KMS-11 (cell line): ENCODE data around the gene NINL.

Source experiments
- H2AFZ ChIP-seq: fragments of 200-600 bp; sonication (generic); 2 replicates; pipeline ENCODE4 v1.6.1; 2016; ENCODE audit warnings: antibody characterized with exemption, mixed run types, low read depth
- H3K27ac ChIP-seq: fragments of 200-600 bp; sonication (generic); 2 replicates; pipeline ENCODE4 v1.6.1; 2016; ENCODE audit warnings: mild to moderate bottlenecking, mixed run types
- H3K27me3 ChIP-seq: fragments of 200-600 bp; sonication (generic); 2 replicates; pipeline ENCODE4 v1.6.1; 2017; ENCODE audit warnings: mild to moderate bottlenecking, low read depth, mixed run types, moderate library complexity; ENCODE audit not compliant: insufficient read depth
- H3K36me3 ChIP-seq: fragments of 200-600 bp; sonication (generic); 2 replicates; pipeline ENCODE4 v1.6.1; 2017; ENCODE audit warnings: mild to moderate bottlenecking, mixed run types; ENCODE audit not compliant: insufficient read depth
- H3K4me1 ChIP-seq: fragments of 200-600 bp; sonication (generic); 2 replicates; pipeline ENCODE4 v1.6.1; 2016; ENCODE audit warnings: mild to moderate bottlenecking, low read depth, mixed run types; ENCODE audit not compliant: poor library complexity, severe bottlenecking
- H3K4me2 ChIP-seq: fragments of 200-600 bp; sonication (generic); 2 replicates; pipeline ENCODE4 v1.7.0; 2016; ENCODE audit warnings: mild to moderate bottlenecking, mixed run types
- H3K4me3 ChIP-seq: fragments of 200-600 bp; sonication (generic); IDR thresholded peaks from 2 replicates; pipeline ENCODE4 v1.6.1; 2017; ENCODE audit warnings: low read depth, low read length, mixed read lengths; ENCODE audit not compliant: insufficient read depth
- H3K79me2 ChIP-seq: fragments of 200-600 bp; sonication (generic); 2 replicates; pipeline ENCODE4 v1.6.1; 2016; ENCODE audit warnings: low read depth, mixed run types; ENCODE audit not compliant: insufficient read depth
- H3K9ac ChIP-seq: fragments of 200-600 bp; sonication (generic); 2 replicates; pipeline ENCODE4 v1.6.1; 2016; ENCODE audit warnings: mild to moderate bottlenecking, mixed run types
- H4K20me1 ChIP-seq: fragments of 200-600 bp; sonication (generic); 2 replicates; pipeline ENCODE4 v1.6.1; 2016; ENCODE audit warnings: mild to moderate bottlenecking, mixed run types; ENCODE audit not compliant: insufficient read depth
- TF ChIP-seq, protein P1 (sequence below): fragments of 200-600 bp; sonication (generic); conservative IDR thresholded peaks from 2 replicates; pipeline ENCODE4 v1.6.1; 2017; ENCODE audit warnings: low read depth, mild to moderate bottlenecking, antibody characterized with exemption, low read length, moderate library complexity, mixed read lengths

The NINL gene

GRCh38 chr20:25480156-25480555, 105.2 kb downstream of the NINL start:
- Histone ChIP-seq H3K27ac (no peak overlapping the region), H3K36me3 (no peaks in the 10 kb centered on the region), H3K4me2 (no peak overlapping the region), H2AFZ (no peak overlapping the region), H3K4me1 (no peaks in the 10 kb centered on the region), H3K9ac (no peak overlapping the region), H4K20me1 (no peaks in the 10 kb centered on the region), H3K27me3 (no peaks in the 10 kb centered on the region; the same call in 1 of the 2 replicates), H3K79me2 (no peaks in the 10 kb centered on the region), H3K4me3 (no peak overlapping the region)
- TF ChIP-seq, protein P1, sequence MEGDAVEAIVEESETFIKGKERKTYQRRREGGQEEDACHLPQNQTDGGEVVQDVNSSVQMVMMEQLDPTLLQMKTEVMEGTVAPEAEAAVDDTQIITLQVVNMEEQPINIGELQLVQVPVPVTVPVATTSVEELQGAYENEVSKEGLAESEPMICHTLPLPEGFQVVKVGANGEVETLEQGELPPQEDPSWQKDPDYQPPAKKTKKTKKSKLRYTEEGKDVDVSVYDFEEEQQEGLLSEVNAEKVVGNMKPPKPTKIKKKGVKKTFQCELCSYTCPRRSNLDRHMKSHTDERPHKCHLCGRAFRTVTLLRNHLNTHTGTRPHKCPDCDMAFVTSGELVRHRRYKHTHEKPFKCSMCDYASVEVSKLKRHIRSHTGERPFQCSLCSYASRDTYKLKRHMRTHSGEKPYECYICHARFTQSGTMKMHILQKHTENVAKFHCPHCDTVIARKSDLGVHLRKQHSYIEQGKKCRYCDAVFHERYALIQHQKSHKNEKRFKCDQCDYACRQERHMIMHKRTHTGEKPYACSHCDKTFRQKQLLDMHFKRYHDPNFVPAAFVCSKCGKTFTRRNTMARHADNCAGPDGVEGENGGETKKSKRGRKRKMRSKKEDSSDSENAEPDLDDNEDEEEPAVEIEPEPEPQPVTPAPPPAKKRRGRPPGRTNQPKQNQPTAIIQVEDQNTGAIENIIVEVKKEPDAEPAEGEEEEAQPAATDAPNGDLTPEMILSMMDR: no peak

DNA sequence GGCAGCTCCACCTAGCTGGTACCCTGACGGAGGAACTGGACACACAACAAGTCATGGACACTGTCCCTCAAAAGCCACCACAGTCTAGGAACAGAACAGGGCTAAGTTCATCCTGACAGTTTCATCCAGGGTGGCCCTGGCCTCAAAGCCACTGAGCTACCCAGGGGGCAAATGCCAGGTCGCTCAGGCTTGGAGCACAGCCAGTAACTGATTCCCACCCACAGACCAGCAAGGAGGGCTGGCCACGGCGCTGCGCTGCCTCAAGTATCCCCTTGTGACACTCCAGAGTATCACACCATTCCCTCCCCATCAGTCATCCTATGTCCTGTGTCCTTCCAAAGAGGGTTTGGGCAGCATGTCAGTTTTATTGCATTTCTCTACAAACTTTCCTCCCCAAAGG, 105.7 kb downstream of the NINL start:
- no peaks in the 10 kb centered on the region; the same call in 1 of the 2 replicates for H3K27me3 ChIP-seq
- H3K36me3 ChIP-seq: no peaks in the 10 kb centered on the region
- no peaks in the 10 kb centered on the region for H3K79me2 ChIP-seq
- H3K27ac ChIP-seq: no peak overlapping the region
- TF ChIP-seq, protein P1: no peak
- no peaks in the 10 kb centered on the region for H3K4me1 ChIP-seq
- H3K9ac ChIP-seq: no peak overlapping the region
- H4K20me1 ChIP-seq: no peaks in the 10 kb centered on the region
- H2AFZ ChIP-seq: no peak overlapping the region
- H3K4me3 ChIP-seq: no peak overlapping the region
- H3K4me2 ChIP-seq: no peak overlapping the region

DNA sequence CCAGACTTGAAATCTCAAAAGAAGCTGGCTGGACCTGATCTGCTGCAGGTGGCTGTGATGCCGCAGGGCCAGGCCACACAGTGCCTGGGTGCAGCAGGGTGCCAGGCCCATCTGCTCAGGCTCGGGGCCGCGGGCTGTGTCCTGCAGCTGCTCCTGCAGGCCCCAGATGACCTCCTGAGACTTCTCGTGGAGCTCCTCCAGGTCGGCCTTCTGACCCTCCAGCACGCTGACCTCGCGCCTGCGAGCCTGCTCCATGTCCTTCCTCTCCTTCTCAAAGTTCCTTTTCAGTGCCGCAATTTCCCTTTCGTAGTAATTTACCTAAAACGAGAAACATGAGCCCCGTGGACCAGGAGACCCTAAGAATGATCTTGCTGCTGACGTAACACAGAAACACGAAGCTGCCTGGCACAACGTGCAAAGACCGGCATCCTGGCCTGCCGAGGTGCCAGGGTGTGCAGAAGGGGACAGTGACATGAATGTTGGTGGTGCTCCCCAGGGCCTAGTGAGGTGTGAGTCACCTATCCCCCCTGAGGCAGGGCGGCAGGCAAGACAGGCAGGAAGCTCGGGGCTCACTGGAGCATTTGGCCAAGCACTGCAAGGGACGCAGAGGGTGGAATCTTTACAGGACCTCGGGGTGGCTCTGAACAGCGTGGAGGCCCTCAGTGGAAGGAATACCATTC, 106.3 kb downstream of the NINL start:
- Histone ChIP-seq H4K20me1 (no peaks in the 10 kb centered on the region), H3K4me2 (no peak overlapping the region), H3K27me3 (no peaks in the 10 kb centered on the region; the same call in 1 of the 2 replicates), H3K27ac (no peak overlapping the region), H3K4me3 (no peak overlapping the region), H2AFZ (no peak overlapping the region), H3K4me1 (no peaks in the 10 kb centered on the region), H3K36me3 (no peaks in the 10 kb centered on the region), H3K79me2 (no peaks in the 10 kb centered on the region), H3K9ac (no peak overlapping the region)
- TF ChIP-seq, protein P1: no peak

GRCh38 chr20:25477014-25477882, 108.1 kb downstream of the NINL start:
- Histone ChIP-seq H4K20me1 (no peaks in the 10 kb centered on the region), H3K4me3 (no peak overlapping the region), H3K27me3 (no peaks in the 10 kb centered on the region; the same call in 1 of the 2 replicates), H3K9ac (no peak overlapping the region), H3K36me3 (no peaks in the 10 kb centered on the region), H3K4me1 (no peaks in the 10 kb centered on the region), H3K4me2 (no peak overlapping the region), H2AFZ (no peak overlapping the region), H3K27ac (no peak overlapping the region), H3K79me2 (no peaks in the 10 kb centered on the region)
- TF ChIP-seq, protein P1: no peak
